Fibroblast of lung (primary cell): Measurements from ENCODE around the gene GRB10. TPM values are rescaled to one million over a fixed set of nuclear protein-coding genes. Genes with fewer than 3 reads are reported as not detected.

Source experiments
- DNase-seq, 2 donors: peaks; one replicate each; pipeline versions ENCODE4 v3.0.0 to v3.0.0-alpha.2; 2010; ENCODE audit warnings: low read depth in 2 of 2
- H2AFZ ChIP-seq: 2 replicates; pipeline ENCODE4 v1.5.1; 2012; ENCODE audit warnings: low read length, control low read depth, inconsistent platforms
- H3K27ac ChIP-seq: 2 replicates; pipeline ENCODE4 v1.5.1; 2011; ENCODE audit warnings: low read length, control low read depth; ENCODE audit not compliant: insufficient read depth
- H3K27me3 ChIP-seq: 2 replicates; pipeline ENCODE4 v1.5.1; 2011; ENCODE audit warnings: mild to moderate bottlenecking, low read length; ENCODE audit not compliant: control insufficient read depth, insufficient read depth
- H3K36me3 ChIP-seq: 2 replicates; pipeline ENCODE4 v1.5.1; 2011; ENCODE audit warnings: low read length; ENCODE audit not compliant: control insufficient read depth, insufficient read depth
- H3K4me1 ChIP-seq: 2 replicates; pipeline ENCODE4 v1.5.1; 2011; ENCODE audit warnings: low read length; ENCODE audit not compliant: control insufficient read depth, insufficient read depth; ENCODE audit errors: extremely low read depth
- H3K4me2 ChIP-seq: 2 replicates; pipeline ENCODE4 v1.5.1; 2011; ENCODE audit warnings: low read length, control low read depth; ENCODE audit not compliant: insufficient read depth; ENCODE audit errors: extremely low read depth
- H3K4me3 ChIP-seq, 4 experiments: fragments of 200-600 bp in 1 of 4; sonication (generic) in 1 of 4; replicated peaks in 1 of 4; 2 replicates each; pipeline ENCODE4 v1.5.1; 2011 to 2016; ENCODE audit warnings: low read length in 4 of 4, low read depth in 3 of 4, mild to moderate bottlenecking in 3 of 4, control low read depth in 2 of 4, inconsistent platforms in 1 of 4, mixed read lengths in 1 of 4; ENCODE audit not compliant: insufficient read depth in 1 of 4; ENCODE audit errors: control extremely low read depth in 1 of 4
- H3K79me2 ChIP-seq: 2 replicates; pipeline ENCODE4 v1.5.1; 2012; ENCODE audit warnings: mild to moderate bottlenecking, low read length, inconsistent platforms; ENCODE audit not compliant: control insufficient read depth, insufficient read depth
- H3K9ac ChIP-seq: 2 replicates; pipeline ENCODE4 v1.5.1; 2011; ENCODE audit warnings: mild to moderate bottlenecking, low read length, control low read depth; ENCODE audit not compliant: insufficient read depth
- H3K9me3 ChIP-seq: 2 replicates; pipeline ENCODE4 v1.5.1; 2012; ENCODE audit warnings: low read depth, low read length; ENCODE audit not compliant: control insufficient read depth, insufficient read depth
- H4K20me1 ChIP-seq: 2 replicates; pipeline ENCODE4 v1.5.1; 2011; ENCODE audit warnings: low read length; ENCODE audit not compliant: control insufficient read depth, insufficient read depth; ENCODE audit errors: extremely low read depth
- CTCF ChIP-seq, 2 donors: IDR thresholded peaks in 1 of 2; conservative IDR thresholded peaks in 1 of 2; 1 replicate in 1 of 2; 2 replicates in 1 of 2; pipeline ENCODE4 v1.5.1; 2011 to 2012; ENCODE audit warnings: low read length in 2 of 2, control low read depth in 1 of 2, inconsistent platforms in 1 of 2, low read depth in 1 of 2, mild to moderate bottlenecking in 1 of 2
- EZH2 ChIP-seq: IDR thresholded peaks from 2 replicates; pipeline ENCODE4 v1.5.1; 2012; ENCODE audit warnings: low read length, control low read depth, mild to moderate bottlenecking; ENCODE audit errors: missing control alignments
- polyA plus RNA-seq, 2 donors: library from polyadenylated mRNA; depleted of rRNA in 1 of 2; stranded (reverse) in 1 of 2; unstranded in 1 of 2; fragments of >200 nt; gene quantifications; 2 replicates each; pipeline ENCODE4 v1.2.1, GENCODE V29; 2011 to 2012; ENCODE audit warnings: missing spikeins in 1 of 2
- total RNA-seq: library from RNA; depleted of rRNA; stranded (reverse); fragments of >200 nt; gene quantifications from 2 replicates; pipeline ENCODE4 v1.2.1, GENCODE V29; 2014

Gene GRB10
- total and polyA plus RNA-seq, 2 donors (not counting 1 experiment from before 2014, with no cell fraction given) = 11.1 to 64.1 TPM

GRCh38 chr7:50559881-50560280, 222.8 kb downstream of the GRB10 start:
- no peaks in the 10 kb centered on the region for H4K20me1 ChIP-seq
- no peak for TF ChIP-seq EZH2
- TF ChIP-seq CTCF (conservative IDR thresholded peaks at IDR 0.05 in 1 of 2, IDR thresholded peaks at IDR 0.05 in 1 of 2; ENCODE audit: low read depth in 1 of 2, low read length in 2 of 2) = no peak
- no peak for DNase-seq
- no peak overlapping the region for H3K4me2 ChIP-seq
- H2AFZ ChIP-seq = no peak overlapping the region
- H3K27ac ChIP-seq = no peak overlapping the region
- H3K27me3 ChIP-seq = peaks cover 5% of the 10 kb centered on the region
- H3K9ac ChIP-seq = no peak overlapping the region
- no peaks in the 10 kb centered on the region for H3K36me3 ChIP-seq
- H3K79me2 ChIP-seq = no peaks in the 10 kb centered on the region
- H3K9me3 ChIP-seq = no peaks in the 10 kb centered on the region
- no peak overlapping the region for H3K4me3 ChIP-seq
- H3K4me1 ChIP-seq = no peaks in the 10 kb centered on the region

GRCh38 chr7:50558294-50559053, 224.2 kb downstream of the GRB10 start:
- Histone ChIP-seq H3K27ac (no peak overlapping the region), H2AFZ (no peak overlapping the region), H3K36me3 (no peaks in the 10 kb centered on the region), H3K4me2 (no peak overlapping the region), H3K79me2 (no peaks in the 10 kb centered on the region), H3K27me3 (peaks cover 7% of the 10 kb centered on the region), H3K9ac (no peak overlapping the region), H3K9me3 (no peaks in the 10 kb centered on the region), H3K4me1 (no peaks in the 10 kb centered on the region), H4K20me1 (no peaks in the 10 kb centered on the region), H3K4me3 (no peak overlapping the region)
- peak in 1 of 2 donors; percentile 48 for DNase-seq
- TF ChIP-seq EZH2 = no peak
- no peak for TF ChIP-seq CTCF (conservative IDR thresholded peaks at IDR 0.05 in 1 of 2, IDR thresholded peaks at IDR 0.05 in 1 of 2; ENCODE audit: low read depth in 1 of 2, low read length in 2 of 2)

- Histone ChIP-seq H3K27me3 (peaks cover 7% of the 10 kb centered on the region), H3K9ac (no peak overlapping the region), H3K27ac (no peak overlapping the region), H4K20me1 (no peaks in the 10 kb centered on the region), H3K4me3 (no peak overlapping the region), H3K36me3 (no peaks in the 10 kb centered on the region), H2AFZ (no peak overlapping the region), H3K4me1 (no peaks in the 10 kb centered on the region), H3K4me2 (no peak overlapping the region), H3K9me3 (no peaks in the 10 kb centered on the region), H3K79me2 (no peaks in the 10 kb centered on the region)
- peak in 1 of 2 donors; percentile 72 for DNase-seq
- no peak for TF ChIP-seq CTCF (conservative IDR thresholded peaks at IDR 0.05 in 1 of 2, IDR thresholded peaks at IDR 0.05 in 1 of 2; ENCODE audit: low read depth in 1 of 2, low read length in 2 of 2)
Measured at GRCh38 chr7:50557099-50557498, 225.6 kb downstream of the GRB10 start.
